ENCODE data around the gene SLC22A1. TPM values are rescaled to one million over a fixed set of nuclear protein-coding genes. Genes with fewer than 3 reads are reported as not detected.

The SLC22A1 gene
- total RNA-seq, 1 experiment from 2014 or later = 0.39 TPM

- Mint-ChIP-seq H3K9me3 (peaks cover 12 to 19% of the 10 kb centered on the region in 2 experiments; a peak in 4 of 5 replicates), H3K27ac (peak overlapping the region in 2 of 3 experiments; percentile 39 to 55; a peak in 1 of 7 replicates), H3K4me3 (no peak overlapping the region), H3K36me3 (ENCODE audit: insufficient read depth in 1 of 3, low read depth in 3 of 3) (peaks cover 18 to 21% (median 19%) of the 10 kb centered on the region in 3 experiments), H3K27me3 (ENCODE audit: low read depth) (no peaks in the 10 kb centered on the region), H3K4me1 (peaks cover 12 to 13% of the 10 kb centered on the region in 2 experiments)
- Histone ChIP-seq H3K14ac (ENCODE audit: insufficient read depth, low read length) (no peak overlapping the region; the same call in 1 of the 2 replicates), H2BK20ac (ENCODE audit: low read depth, low read length, poor library complexity, severe bottlenecking) (no peak overlapping the region), H2BK120ac (ENCODE audit: low read depth, low read length, poor library complexity, severe bottlenecking) (no peak overlapping the region), H2BK15ac (ENCODE audit: low read depth, low read length) (no peak overlapping the region), H2BK12ac (ENCODE audit: insufficient read length, low read depth, low read length) (no peak overlapping the region), H3K79me2 (ENCODE audit: insufficient read depth, low read length) (no peaks in the 10 kb centered on the region), H2AK5ac (ENCODE audit: insufficient read length, low read length) (no peak overlapping the region), H3K23me2 (ENCODE audit: insufficient read length, low read depth, low read length, poor library complexity, severe bottlenecking) (no peaks in the 10 kb centered on the region), H3K4ac (ENCODE audit: low read depth, low read length) (no peak overlapping the region), H3K79me1 (ENCODE audit: insufficient read depth, low read depth, low read length, poor library complexity, severe bottlenecking) (no peaks in the 10 kb centered on the region), H2BK5ac (ENCODE audit: insufficient read length, low read length) (no peak overlapping the region), H3T11ph (ENCODE audit: low read length) (no peak overlapping the region), H3K23ac (ENCODE audit: insufficient read length, low read depth, low read length) (no peak overlapping the region), H3K4me2 (ENCODE audit: insufficient read depth, insufficient read length, low read length) (no peak overlapping the region), H4K20me1 (ENCODE audit: control insufficient read depth, insufficient read depth, insufficient read length) (no peaks in the 10 kb centered on the region), H4K91ac (ENCODE audit: insufficient read length, low read depth, low read length) (no peak overlapping the region), H3K27me3 (ENCODE audit: insufficient read depth, low read length) (no peaks in the 10 kb centered on the region), H3K9ac (ENCODE audit: extremely low read depth, insufficient read length, low read length) (no peak overlapping the region), H2AFZ (ENCODE audit: low read length) (no peak overlapping the region), H3K56ac (ENCODE audit: insufficient read length, low read depth, low read length) (no peak overlapping the region), H4K8ac (replicated peaks; ENCODE audit: insufficient read length, low read depth, low read length) (no peak overlapping the region), H3K18ac (ENCODE audit: insufficient read length, low read depth, low read length) (no peak overlapping the region), H3K4me1 (ENCODE audit: insufficient read depth, low read length) (peaks cover 7% of the 10 kb centered on the region; the same call in 1 of the 2 replicates), H3K9me3 (ENCODE audit: control insufficient read depth, low read depth, low read length) (peaks cover 14% of the 10 kb centered on the region), H3K27ac (ENCODE audit: insufficient read length, low read depth, low read length) (no peak overlapping the region), H4K5ac (ENCODE audit: insufficient read length, low read depth, low read length) (no peak overlapping the region)
- no peak for TF ChIP-seq CTCF (conservative IDR thresholded peaks at IDR 0.05)
- DNase-seq = no peak
- WGBS (ENCODE audit: extremely low coverage, insufficient read length, low lambda C conversion rate) = no CpG with 5 or more reads among the region's 3 CpGs
Observed at GRCh38 chr6:160115421-160115820, 6.2 kb upstream of the SLC22A1 start.

Measured in H9 (cell line).